ENCODE results near the gene MOGAT1.
A peak's percentile ranks its signal among the peaks of the same experiment; 100 is the strongest.
"Not testable (repeated sequence)": the region's sequence is repeated elsewhere in the genome, so short reads cannot be mapped to it uniquely, and the experiment has no call there.

The MOGAT1 gene

GRCh38 chr2:222743251-222743812 is 71.9 kb downstream of the MOGAT1 start:
- DNase-seq (ENCODE audit: low spot score): no peak

- DNase-seq (ENCODE audit: low spot score): peak; percentile 63
These were observed 74.5 kb downstream of the MOGAT1 start for GRCh38 chr2:222745836-222746559.

- no peak for DNase-seq (ENCODE audit: low spot score)
These were observed 76.2 kb downstream of the MOGAT1 start for GRCh38 chr2:222747526-222748160.

- no peak for DNase-seq (ENCODE audit: low spot score)
These were observed 79.1 kb downstream of the MOGAT1 start for GRCh38 chr2:222750533-222750932.

- DNase-seq (ENCODE audit: low spot score): no peak
These were observed 79.8 kb downstream of the MOGAT1 start for GRCh38 chr2:222751238-222751637.

GRCh38 chr2:222751821-222752719 is 80.6 kb downstream of the MOGAT1 start:
- no peak for DNase-seq (ENCODE audit: low spot score)

GRCh38 chr2:222752746-222753145 is 81.3 kb downstream of the MOGAT1 start:
- DNase-seq (ENCODE audit: low spot score): no peak

GRCh38 chr2:222753251-222753824 is 81.9 kb downstream of the MOGAT1 start:
- no peak for DNase-seq (ENCODE audit: low spot score)

GRCh38 chr2:222754324-222754930 is 83.0 kb downstream of the MOGAT1 start:
- no peak for DNase-seq (ENCODE audit: low spot score)

GRCh38 chr2:222755593-222755992 is 84.1 kb downstream of the MOGAT1 start:
- not testable (repeated sequence) for DNase-seq (ENCODE audit: low spot score)

- DNase-seq (ENCODE audit: low spot score): no peak
These were observed 84.9 kb downstream of the MOGAT1 start for GRCh38 chr2:222756362-222756831.

GRCh38 chr2:222756951-222757650 is 85.6 kb downstream of the MOGAT1 start:
- no peak for DNase-seq (ENCODE audit: low spot score)

Data from globus pallidus (tissue), 1 donor.